T-helper 17 cell (primary cell): Measurements from ENCODE around the gene CPAMD8. TPM values are rescaled to one million over a fixed set of nuclear protein-coding genes. Genes with fewer than 3 reads are reported as not detected.
"Not testable (repeated sequence)": the region's sequence is repeated elsewhere in the genome, so short reads cannot be mapped to it uniquely, and the experiment has no call there.

ENCODE experiments used
- ATAC-seq: fragments of 150-1000 bp; cut with Tn5 transposase; 2 replicates; pipeline ENCODE4 v1.10.0; 2021; ENCODE audit warnings: mild to moderate bottlenecking, moderate library complexity
- DNase-seq, 3 donors: peaks; one replicate each; pipeline versions ENCODE4 v3.0.0 to v3.0.0-alpha.2; 2020 to 2021
- H3K9me3 ChIP-seq: one replicate; pipeline ENCODE4 v1.7.0; 2013; ENCODE audit warnings: low read length, mild to moderate bottlenecking; ENCODE audit not compliant: control insufficient read depth, poor library complexity, severe bottlenecking
- H3K27ac Mint-ChIP-seq: one replicate; pipeline ENCODE4 v1.8.0; 2022; ENCODE audit warnings: mild to moderate bottlenecking, moderate library complexity, mixed read lengths
- H3K27me3 Mint-ChIP-seq: one replicate; pipeline ENCODE4 v1.8.0; 2022; ENCODE audit warnings: mixed read lengths
- H3K36me3 Mint-ChIP-seq: one replicate; pipeline ENCODE4 v1.8.0; 2022; ENCODE audit warnings: low read depth, mixed read lengths
- H3K4me1 Mint-ChIP-seq: one replicate; pipeline ENCODE4 v1.8.0; 2022; ENCODE audit warnings: mild to moderate bottlenecking, mixed read lengths
- H3K4me3 Mint-ChIP-seq: one replicate; pipeline ENCODE4 v1.8.0; 2022; ENCODE audit warnings: mild to moderate bottlenecking, moderate library complexity, mixed read lengths
- total RNA-seq, 4 donors: library from RNA in 2 of 4; stranded (reverse) in 2 of 4; gene quantifications; one replicate each; pipeline ENCODE4 v1.2.3 and lab custom pipeline; 2022 to 2026

CPAMD8 gene
- total RNA-seq, 2 donors from 2014 or later, result 1.1 to 3.3 TPM

DNA sequence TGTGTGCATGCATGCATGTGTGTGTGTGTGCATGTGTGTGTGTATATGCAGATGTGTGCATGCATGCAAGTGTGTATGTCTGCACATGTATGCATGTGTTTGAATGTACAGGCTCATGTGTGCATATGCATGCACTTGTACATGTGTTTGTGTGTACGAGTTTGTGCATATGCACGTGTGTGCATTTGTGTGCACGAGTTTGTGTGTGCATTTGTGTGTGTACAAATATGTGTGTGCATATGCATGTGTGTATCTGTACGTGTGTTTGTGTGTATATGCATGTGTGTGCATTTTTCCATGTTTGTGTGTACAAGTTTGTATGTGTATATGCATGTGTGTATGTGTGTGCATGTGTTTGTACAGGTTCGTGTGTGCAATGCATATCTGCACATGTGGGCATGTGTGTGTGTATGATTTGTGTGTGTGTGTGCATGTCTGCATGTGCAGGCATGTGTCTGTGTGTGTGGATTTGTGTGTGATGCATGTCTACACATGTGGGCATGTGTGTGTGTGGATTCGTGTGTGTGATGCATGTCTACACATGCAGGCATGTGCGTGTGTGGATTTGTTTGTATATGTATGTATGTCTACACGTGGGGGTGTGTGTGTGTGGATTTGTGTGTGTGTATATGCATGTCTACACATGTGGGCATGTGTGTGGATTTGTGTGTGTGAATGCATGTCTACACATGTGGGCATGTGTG lies 80.7 kb downstream of the CPAMD8 start:
- no peak overlapping the region for H3K4me3 Mint-ChIP-seq

DNA sequence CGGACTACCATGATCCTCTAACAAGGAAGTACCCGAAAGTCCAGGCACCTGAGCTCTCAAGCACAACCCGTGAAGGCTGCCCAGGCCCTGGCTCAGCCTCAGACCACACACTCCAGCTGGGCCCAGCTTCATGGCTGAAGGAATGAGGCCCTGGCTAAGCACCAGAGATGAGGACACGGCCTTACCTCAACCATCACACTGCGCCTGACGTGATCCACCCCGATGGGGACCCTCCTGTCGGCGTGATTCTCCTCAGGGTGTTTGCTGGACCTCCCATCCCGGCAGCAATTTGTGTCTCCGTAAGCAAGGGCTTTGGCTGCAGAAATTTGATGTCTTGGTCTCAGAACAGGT lies 81.3 kb downstream of the CPAMD8 start:
- H3K9me3 ChIP-seq, result no peaks in the 10 kb centered on the region
- H3K27ac Mint-ChIP-seq, result no peak overlapping the region
- H3K36me3 Mint-ChIP-seq, result no peaks in the 10 kb centered on the region
- peaks cover 7% of the 10 kb centered on the region for H3K27me3 Mint-ChIP-seq
- no peaks in the 10 kb centered on the region for H3K4me1 Mint-ChIP-seq
- H3K4me3 Mint-ChIP-seq, result no peak overlapping the region
- DNase-seq, result no peak
- no peak for ATAC-seq

More for the DNA sequence above, 80.7 kb downstream of the CPAMD8 start:
- no peaks in the 10 kb centered on the region for H3K36me3 Mint-ChIP-seq
- no peak for ATAC-seq
- no peaks in the 10 kb centered on the region for H3K9me3 ChIP-seq
- DNase-seq, result no peak
- no peak overlapping the region for H3K27ac Mint-ChIP-seq
- peaks cover 7% of the 10 kb centered on the region for H3K27me3 Mint-ChIP-seq
- no peaks in the 10 kb centered on the region for H3K4me1 Mint-ChIP-seq

DNA sequence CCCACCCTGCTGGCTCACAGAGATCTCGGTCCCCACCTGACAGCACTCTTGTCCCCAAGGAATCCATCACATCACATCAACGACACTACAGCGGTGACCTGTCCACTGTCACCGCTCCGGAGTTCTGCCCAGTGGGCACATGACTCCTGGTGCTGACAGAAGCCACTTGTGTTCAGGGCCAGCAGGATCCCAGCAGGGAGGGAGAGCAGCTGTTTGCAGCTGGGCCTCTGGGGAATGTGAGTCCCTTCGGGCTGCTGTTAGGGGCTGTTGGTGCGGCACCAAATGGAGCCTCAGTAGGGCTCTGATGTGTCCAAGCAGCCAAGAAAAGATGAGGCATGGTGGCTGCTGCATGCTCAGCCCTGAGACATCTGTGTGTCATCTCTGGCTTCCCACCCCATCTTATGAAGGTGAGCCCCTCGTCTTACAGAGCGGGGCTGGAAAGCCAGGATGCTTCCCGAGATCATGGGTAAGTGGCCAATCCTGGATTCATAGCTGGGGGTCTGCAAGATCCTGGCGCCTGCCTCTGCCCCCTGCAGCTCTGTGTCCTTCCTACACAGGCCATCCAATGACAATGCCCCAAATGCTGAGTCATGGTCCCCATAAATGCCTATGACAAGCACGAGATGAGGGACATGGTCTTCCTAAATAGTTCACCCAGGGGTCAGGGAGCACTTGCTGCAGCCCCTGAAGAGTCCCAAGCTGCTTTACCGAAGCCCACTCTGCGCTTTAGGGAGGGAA lies 81.8 kb downstream of the CPAMD8 start:
- H3K9me3 ChIP-seq, result no peaks in the 10 kb centered on the region
- H3K4me1 Mint-ChIP-seq, result no peaks in the 10 kb centered on the region
- no peak overlapping the region for H3K27ac Mint-ChIP-seq
- no peak for DNase-seq
- no peaks in the 10 kb centered on the region for H3K36me3 Mint-ChIP-seq
- no peak overlapping the region for H3K4me3 Mint-ChIP-seq
- no peak for ATAC-seq
- peaks cover 7% of the 10 kb centered on the region for H3K27me3 Mint-ChIP-seq

DNA sequence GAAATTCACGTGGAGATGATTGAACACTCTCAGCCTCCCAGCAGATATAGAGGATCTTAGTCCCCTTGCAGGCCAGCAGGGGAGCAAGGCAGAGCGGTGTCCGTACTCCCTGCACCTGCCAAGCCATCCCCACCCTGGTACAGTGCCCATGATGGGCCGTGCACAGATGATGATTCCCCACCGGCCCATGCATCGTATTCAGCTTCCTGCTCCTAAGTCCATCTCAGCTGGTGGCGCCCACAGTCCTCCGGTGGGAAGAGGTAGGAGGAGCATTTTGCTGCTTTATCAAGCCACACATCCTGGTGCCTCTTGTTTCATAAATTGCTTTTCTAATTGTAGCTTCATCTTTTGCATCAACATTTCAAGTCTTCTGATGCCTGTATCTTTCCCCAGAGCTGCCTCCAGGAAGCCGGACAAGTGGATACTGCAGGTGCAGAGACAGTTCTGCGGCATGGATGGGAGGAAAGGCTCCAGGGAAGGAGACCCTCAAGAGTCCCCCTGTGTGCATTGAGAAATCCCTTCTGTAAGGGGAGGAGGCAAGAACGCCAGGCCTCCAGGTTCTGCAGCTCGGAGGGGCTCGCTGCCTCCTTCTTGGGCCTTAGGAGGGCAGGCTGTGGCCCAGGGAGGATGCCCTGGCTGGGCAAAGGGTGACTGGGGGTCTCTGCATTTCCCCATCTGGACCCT lies 82.5 kb downstream of the CPAMD8 start:
- Mint-ChIP-seq H3K36me3 (no peaks in the 10 kb centered on the region), H3K4me3 (no peak overlapping the region), H3K27me3 (no peaks in the 10 kb centered on the region), H3K4me1 (no peaks in the 10 kb centered on the region), H3K27ac (no peak overlapping the region)
- DNase-seq (no peak), ATAC-seq (no peak)
- H3K9me3 ChIP-seq, result no peaks in the 10 kb centered on the region

DNA sequence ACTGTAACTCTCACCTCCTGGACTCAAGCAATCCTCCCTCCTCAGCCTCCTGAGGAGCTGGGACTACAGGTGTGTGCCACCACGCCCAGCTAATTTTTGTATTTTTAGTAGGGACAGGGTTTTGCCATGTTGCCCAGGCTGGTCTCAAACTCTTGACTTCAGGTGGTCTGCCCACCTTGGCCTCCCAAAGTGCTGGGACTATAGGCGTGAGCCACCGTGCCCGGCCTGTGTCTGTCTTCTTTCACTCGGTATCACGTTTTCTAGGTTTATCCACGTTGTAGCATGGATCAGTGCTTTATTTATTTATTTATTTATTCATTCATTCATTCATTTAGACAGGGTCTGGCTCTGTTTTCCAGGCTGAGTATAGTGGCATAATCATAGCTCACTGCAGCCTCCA lies 83.5 kb downstream of the CPAMD8 start:
- H3K4me3 Mint-ChIP-seq, H3K36me3 Mint-ChIP-seq, ATAC-seq, H3K4me1 Mint-ChIP-seq, H3K9me3 ChIP-seq, H3K27me3 Mint-ChIP-seq, H3K27ac Mint-ChIP-seq, DNase-seq: not testable (repeated sequence)

DNA sequence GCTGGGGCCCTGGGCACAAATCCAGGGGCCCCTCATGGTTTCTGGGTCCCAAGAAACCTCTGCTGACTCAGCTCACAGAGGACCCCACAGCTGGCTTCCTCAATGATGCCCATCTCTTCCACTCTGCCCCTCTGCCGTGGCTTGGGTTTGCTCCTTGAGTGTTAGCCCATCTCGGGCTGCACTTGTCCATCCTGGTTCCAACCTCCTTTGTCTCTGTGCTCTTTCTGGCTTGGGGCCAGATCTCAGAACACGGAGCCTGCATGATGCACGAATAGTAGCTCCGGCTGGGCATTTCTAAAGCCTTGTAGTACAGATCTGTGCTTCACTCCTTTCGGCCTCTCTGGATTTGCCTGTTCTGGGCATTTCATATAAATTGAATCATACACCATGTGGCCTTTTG lies 84.0 kb downstream of the CPAMD8 start:
- no peaks in the 10 kb centered on the region for H3K9me3 ChIP-seq
- ATAC-seq, result no peak
- no peak overlapping the region for H3K27ac Mint-ChIP-seq
- H3K4me3 Mint-ChIP-seq, result no peak overlapping the region
- no peaks in the 10 kb centered on the region for H3K4me1 Mint-ChIP-seq
- no peaks in the 10 kb centered on the region for H3K36me3 Mint-ChIP-seq
- no peaks in the 10 kb centered on the region for H3K27me3 Mint-ChIP-seq
- DNase-seq, result no peak

DNA sequence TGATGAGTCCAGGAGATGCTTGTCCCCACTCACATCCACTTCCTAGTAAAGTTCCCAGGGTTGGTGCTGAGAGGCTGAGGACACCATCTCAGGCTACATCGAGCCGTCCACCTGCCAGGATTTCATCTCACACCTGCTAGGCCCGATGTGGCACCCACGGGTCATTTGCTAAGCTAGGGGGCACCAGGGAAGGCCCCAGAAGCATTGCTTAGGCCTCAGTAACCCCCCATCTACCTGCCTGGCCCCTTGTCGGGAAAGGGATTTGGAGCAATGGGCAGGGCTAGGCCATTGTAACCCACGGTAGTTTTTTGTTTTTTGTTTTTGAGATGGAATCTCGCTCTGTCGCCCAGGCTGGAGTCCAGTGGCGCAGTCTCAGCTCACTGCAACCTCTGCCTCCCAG lies 86.0 kb downstream of the CPAMD8 start:
- Mint-ChIP-seq H3K4me3 (no peak overlapping the region), H3K36me3 (no peaks in the 10 kb centered on the region), H3K27ac (no peak overlapping the region), H3K27me3 (no peaks in the 10 kb centered on the region), H3K4me1 (no peaks in the 10 kb centered on the region)
- ATAC-seq, result no peak
- no peaks in the 10 kb centered on the region for H3K9me3 ChIP-seq
- no peak for DNase-seq

DNA sequence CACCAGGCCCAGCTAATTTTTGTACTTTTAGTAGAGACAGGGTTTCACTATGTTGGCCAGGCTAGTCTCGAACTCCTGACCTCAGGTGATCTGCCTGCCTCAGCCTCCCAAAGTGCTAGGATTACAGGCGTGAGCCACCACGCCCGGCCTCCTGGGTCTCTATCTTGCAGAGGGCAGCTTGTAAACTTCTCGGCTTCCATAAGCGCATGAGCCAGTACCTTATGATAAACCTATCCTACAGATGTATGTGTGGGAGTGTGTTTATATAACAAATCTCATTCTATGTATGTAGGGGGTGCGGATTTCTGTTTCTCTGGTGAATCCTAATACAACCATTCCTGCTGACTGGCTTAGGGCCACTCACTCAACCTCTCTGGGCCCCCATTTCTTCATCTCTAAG lies 86.5 kb downstream of the CPAMD8 start:
- H3K27me3 Mint-ChIP-seq, H3K9me3 ChIP-seq, H3K36me3 Mint-ChIP-seq, DNase-seq, H3K4me3 Mint-ChIP-seq, H3K4me1 Mint-ChIP-seq, ATAC-seq, H3K27ac Mint-ChIP-seq: not testable (repeated sequence)

DNA sequence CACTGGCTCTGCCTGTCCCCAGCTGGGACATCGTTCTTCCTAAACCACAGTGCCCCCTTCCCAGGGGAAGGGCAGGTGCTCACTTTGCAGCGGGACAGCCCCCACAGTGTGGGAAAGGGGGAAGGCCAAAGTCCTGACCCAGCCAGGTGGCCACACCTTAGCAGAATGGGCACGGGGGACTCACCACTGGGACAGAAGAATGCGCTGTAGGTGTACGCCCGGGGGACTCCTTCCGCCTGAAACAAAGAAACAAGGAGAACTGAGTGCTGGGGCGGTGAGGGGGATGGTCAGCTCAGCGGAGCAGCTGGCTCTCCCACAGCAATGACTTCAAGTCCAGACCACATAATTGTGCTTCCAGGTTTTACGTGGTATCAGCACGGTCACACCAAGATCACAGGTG lies 88.4 kb downstream of the CPAMD8 start:
- no peaks in the 10 kb centered on the region for H3K9me3 ChIP-seq
- DNase-seq (no peak), ATAC-seq (no peak)
- Mint-ChIP-seq H3K27me3 (no peaks in the 10 kb centered on the region), H3K27ac (no peak overlapping the region), H3K4me3 (no peak overlapping the region), H3K36me3 (no peaks in the 10 kb centered on the region), H3K4me1 (no peaks in the 10 kb centered on the region)

DNA sequence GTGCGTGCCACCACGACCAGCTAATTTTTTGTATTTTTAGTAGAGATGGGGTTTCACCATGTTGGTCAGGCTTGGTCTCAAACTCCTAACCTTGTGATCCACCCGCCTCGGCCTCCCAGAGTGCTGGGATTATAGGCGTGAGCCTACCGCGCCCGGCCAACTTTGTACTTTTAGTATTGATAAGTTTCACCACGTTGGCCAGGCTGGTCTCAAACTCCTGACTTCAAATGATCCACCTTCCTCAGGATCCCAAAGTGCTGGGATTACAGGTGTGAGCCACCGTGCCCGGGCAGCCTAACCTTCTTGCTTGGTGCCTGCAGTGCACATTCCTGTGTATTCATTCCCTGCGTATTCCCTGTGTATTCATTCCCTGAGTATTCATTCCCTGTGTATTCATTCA lies 88.8 kb downstream of the CPAMD8 start:
- not testable (repeated sequence) for ATAC-seq, H3K9me3 ChIP-seq, H3K4me1 Mint-ChIP-seq, H3K27me3 Mint-ChIP-seq, H3K27ac Mint-ChIP-seq, DNase-seq, H3K36me3 Mint-ChIP-seq, H3K4me3 Mint-ChIP-seq

DNA sequence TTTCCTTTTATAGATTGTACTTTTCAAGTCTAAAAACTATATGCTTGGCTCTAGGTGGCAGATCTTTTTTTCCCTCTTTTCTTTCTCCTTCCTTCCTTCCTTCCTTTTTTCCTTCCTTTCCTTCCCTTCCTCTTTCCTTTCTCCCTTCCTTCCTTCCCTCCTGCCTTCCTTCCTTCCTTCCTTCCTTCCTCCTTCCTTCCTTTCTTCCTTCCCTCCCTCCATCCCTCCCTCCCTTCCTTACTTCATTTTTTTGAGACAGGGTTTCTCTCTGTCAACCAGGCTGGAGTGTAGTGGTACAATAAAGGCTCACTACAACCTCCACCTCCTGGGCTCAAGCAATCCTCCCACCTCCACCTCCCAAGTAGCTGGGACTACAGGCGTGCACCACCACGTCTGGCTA lies 89.7 kb downstream of the CPAMD8 start:
- Mint-ChIP-seq H3K4me3 (no peak overlapping the region), H3K27ac (no peak overlapping the region), H3K36me3 (no peaks in the 10 kb centered on the region), H3K27me3 (no peaks in the 10 kb centered on the region), H3K4me1 (no peaks in the 10 kb centered on the region)
- H3K9me3 ChIP-seq, result no peaks in the 10 kb centered on the region
- DNase-seq (no peak), ATAC-seq (no peak)

DNA sequence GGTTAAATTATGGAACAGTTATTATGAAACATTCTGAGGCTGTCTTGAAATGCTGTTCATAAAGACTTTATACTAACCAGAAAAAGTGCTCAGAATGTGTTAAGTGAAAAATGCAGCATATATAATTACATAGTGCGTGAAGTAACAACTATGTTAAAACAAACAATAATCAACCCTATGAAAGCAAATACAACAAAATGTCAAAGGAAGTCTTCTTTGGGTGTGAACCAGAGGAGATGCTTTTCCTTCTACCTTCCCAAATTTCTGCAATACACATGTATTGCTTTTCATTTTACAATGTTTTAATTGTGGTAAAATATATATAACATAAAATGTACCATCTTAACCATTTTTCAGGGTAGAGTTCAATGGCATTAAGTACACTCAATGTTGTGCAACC lies 92.1 kb downstream of the CPAMD8 start:
- H3K27me3 Mint-ChIP-seq, result no peaks in the 10 kb centered on the region
- DNase-seq (no peak), ATAC-seq (no peak)
- no peak overlapping the region for H3K27ac Mint-ChIP-seq
- no peak overlapping the region for H3K4me3 Mint-ChIP-seq
- no peaks in the 10 kb centered on the region for H3K9me3 ChIP-seq
- H3K4me1 Mint-ChIP-seq, result no peaks in the 10 kb centered on the region
- H3K36me3 Mint-ChIP-seq, result no peaks in the 10 kb centered on the region

DNA sequence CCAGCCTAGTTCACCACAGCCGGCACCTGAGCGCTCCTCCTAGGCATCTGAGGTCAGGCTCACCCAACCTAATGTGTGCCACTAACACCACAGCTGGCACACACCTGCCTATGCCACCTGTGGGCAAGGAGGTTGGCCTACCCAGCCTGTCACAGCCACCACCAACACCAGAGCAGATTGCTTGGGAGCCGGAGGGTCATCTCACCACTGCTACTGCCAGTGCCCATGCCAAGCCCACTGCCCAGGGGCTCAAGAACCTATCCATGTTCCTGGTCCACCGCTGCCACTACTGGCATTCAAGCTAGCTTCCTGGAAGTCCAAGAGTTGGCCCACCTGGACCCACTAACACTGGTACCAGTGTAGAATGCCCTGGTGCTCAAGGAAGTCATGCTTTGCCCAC lies 95.3 kb downstream of the CPAMD8 start:
- no peak overlapping the region for H3K4me3 Mint-ChIP-seq
- no peak for ATAC-seq
- no peak overlapping the region for H3K27ac Mint-ChIP-seq

More for the DNA sequence above, 95.3 kb downstream of the CPAMD8 start:
- peaks cover 6% of the 10 kb centered on the region for H3K27me3 Mint-ChIP-seq
- no peak for DNase-seq
- no peaks in the 10 kb centered on the region for H3K9me3 ChIP-seq
- H3K4me1 Mint-ChIP-seq, result no peaks in the 10 kb centered on the region
- peaks cover 3% of the 10 kb centered on the region for H3K36me3 Mint-ChIP-seq
